Femur (tissue), 1 donor: ENCODE results near the gene RBM28.

Experiments used
- DNase-seq: peaks from one replicate; pipeline ENCODE4 v3.0.0-alpha.2; 2017

The RBM28 gene

DNA sequence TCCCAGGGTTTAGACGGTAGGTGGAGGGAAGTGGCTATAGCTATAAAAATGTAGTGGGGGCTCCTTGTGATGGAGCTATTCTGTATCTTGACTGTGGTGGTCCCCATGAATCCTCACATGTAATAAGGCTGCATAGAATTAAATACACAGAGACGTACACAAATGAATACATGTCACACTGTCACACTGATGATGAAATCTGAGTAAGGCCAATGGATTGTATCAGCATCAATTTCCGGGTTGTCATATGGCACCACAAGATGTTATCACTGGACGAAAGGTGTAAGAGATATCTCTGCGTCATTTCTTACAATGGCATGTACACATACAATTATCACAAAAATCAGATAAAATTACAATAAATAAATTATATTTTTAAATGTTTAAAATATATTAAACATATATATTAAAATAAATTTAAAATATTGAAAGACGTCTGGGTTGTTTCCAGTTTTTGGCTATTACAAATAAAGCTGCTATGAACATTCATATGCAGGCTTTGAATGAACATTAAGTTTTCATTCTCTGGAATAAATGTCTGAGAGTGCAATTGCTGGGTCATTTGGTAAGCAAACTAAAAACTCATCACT, 64.5 kb downstream of the RBM28 start:
- no peak for DNase-seq

DNA sequence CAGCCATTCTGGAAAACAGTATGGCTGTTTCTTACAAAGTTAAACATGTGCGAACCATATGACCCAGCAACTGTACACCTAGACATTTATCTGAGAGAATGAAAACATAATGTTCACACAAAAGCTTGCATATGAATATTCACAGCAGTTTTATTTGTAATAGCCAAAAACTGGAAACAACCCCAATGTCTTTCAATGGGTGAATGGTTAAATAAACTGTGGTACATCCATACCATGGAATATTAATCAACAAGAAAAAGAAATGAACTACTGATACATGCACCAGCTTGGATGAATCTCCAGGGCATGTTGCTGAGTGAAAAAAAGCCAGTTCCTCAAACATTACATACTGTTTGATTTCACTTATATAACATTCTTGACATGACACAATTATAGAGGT, 65.3 kb downstream of the RBM28 start:
- no peak for DNase-seq

DNA sequence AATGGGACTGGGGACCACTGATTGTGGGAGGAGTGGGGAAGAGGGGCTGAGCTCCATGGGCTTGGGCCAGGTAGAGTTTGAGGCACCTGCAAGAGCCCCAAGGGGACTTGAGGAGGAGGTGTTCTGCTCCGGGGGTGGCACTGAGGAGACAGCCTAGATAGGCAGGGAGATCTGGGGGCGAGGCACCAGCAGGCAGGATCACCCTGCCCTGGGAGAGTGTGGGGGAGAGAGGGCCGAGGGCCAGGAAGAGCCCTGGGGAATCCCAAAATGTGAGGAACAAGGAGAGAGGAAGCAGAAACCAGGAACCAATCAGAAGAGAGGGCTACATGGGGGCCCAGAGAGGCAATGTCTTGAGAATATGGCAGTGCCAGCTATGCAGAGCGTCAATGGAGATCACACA, 68.0 kb downstream of the RBM28 start:
- DNase-seq: no peak

DNA sequence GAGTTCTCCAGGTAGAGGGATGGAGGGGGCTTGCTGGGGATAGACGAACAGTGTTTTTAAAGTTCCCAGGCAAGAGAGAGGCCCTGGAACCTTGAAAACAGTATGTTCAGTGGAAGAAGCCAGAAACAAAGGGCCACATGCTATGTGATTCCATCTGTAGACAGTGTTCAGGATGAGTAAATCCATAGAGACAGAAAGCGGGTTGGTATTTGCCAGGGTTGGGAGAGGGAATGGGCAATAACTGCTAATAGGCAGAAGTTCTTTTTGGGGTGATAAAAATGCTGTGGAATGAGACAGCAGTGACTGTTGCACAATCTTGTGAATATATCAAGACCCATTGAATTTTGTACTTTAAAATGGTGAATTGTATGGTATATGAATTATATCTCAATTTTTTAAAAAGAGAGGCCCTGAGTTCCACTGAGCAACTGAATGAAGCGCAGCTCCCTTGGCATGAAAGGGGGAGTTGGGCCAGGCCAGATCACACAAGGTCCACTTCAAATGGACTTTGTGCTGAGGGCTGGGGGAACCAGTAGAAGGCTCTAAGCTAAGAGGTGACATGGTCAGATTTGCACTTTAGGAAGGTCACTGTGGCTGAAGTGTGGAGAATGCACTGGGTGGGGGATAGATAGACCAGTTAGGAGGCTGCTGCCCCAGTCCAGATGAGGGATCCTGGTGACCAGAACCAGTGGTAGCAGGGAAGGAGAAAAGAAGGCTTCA, 68.7 kb downstream of the RBM28 start:
- DNase-seq: no peak

DNA sequence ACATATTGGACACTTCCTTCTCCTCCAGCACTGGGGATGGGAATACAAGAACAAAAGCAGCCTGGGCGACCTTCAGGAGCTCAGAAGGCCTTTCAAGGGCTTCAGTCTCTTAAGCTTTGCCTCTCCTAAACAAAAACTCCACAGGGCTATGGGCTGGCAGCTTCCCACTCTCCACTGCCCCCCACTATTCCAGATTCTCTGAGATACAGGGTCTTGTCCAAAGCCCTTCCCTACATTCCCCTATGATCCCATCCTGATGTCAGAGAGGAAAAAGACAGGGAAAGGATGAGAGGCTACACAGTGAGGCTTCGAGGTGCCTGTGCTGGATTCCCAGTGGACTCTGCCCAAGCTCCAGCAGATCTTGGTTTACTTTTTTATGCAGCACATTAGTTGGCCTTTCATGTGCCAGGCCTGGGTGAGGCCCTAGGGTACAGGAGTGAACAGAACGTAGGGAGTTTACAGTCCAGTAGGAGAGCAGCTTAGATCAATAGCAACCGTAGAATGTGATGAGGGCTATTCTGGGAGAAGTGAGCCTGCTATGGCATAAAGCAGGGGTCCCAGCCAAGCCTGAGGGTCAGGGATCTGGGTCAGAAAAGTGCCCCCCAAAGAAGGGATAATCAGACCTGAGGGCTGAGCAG, 69.3 kb downstream of the RBM28 start:
- DNase-seq: no peak

DNA sequence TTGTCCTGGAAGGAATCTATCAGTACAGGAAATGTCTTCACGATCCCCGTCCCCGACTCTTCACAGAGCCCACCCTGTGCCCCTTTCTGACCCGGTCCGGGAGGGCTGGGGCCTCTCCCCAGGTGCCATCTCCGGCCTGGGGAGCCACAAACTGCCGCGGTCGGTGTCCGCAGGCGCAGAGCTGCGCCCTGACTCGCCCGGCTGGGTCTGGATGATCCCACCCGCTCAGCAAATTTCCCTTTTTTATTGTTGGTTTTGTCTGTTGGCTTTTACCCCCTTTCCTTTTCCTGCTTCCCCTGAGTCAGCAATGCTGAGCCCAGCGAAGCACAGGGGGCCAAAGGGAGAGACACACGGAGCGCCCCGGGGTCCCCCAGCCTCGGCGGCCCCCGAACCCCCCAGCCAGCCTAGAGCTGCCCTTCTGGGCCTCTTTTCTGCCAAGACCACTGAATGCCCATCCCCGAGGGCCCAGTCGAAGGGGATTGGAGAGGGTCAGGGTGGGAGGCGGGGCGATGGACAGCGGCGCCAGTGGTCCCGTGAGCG, 71.7 kb downstream of the RBM28 start:
- DNase-seq: peak; percentile 29

DNA sequence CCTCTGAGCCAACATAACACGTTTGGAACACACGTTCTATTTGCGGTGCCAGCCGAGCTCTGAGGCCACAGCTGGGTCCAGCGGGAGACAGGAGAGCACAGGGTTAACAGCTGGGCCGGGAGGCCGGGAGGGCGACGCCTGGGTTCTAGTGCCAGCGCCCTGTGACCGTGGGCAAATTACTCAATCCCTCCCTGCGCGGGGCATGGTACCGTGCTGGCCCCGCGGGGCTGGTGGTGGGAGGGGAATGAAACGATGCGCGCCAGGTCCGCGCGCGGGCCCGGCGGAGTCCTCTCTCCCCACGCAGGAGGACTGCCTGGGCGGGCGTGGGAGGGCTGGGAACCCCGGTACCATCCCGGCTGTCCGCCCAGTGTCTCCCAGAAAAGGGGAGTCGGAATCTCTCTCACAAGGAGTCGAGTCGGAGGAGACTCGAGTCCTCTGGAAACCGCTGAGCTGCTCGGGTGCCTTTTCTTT, 72.2 kb downstream of the RBM28 start:
- DNase-seq: no peak

DNA sequence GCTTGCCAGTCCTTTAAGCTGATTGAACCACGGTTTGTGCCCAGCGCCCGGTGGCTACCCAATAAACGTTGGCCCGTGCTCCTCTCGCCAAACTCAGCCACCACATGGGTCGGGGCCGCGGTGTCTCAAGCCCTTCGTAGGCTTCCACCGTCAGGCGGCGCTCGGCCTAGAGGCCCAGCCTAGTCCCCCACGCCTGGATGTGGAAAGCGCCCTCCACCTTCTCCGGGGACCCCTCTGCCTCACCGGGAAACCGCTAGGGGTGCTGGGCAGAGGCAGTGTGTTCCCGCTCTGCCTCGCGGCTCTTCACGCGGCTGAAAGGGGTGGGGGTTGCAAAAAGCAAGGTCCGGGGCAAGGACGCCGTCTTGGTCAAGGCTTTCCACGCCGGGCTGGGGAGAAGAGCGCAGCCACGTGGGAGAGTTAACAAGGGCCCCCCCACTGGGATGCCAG, 72.9 kb downstream of the RBM28 start:
- DNase-seq: peak; percentile 34

DNA sequence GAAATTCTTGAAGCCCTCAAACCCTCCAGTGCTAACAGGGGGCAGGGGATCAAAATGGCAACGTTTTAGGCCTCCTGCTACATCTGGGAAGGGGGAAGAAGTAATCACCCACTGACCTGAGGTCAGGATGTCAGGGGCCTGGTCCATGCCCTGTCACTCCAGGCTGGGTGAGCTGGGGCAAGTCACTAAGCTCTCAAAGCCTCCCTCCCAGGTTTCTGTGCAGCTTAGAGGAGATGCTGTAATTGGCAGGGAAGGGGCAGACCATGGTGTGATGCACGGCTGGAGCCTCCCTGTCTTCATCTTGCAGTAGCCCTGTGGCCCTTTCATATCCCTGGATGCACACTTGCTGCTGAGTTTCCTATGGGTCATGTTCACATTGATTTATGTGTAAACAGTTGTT, 75.5 kb downstream of the RBM28 start:
- DNase-seq: no peak

DNA sequence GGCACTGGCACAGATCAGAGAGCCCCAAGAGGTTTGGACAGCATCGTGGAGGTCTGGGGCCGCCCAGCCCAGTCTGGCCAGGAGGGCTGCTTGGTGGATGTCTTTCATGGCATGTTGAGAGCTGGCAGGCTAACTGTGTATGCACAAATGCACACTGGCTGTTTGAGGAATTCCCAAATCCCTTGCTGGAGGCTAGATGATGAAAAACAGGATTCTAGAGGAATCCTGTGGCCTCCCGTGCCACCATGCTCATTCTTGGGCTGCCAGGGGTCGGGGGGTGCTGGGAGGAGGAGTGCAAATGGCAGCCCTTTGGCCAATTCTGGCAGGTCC, 76.1 kb downstream of the RBM28 start:
- DNase-seq: no peak

DNA sequence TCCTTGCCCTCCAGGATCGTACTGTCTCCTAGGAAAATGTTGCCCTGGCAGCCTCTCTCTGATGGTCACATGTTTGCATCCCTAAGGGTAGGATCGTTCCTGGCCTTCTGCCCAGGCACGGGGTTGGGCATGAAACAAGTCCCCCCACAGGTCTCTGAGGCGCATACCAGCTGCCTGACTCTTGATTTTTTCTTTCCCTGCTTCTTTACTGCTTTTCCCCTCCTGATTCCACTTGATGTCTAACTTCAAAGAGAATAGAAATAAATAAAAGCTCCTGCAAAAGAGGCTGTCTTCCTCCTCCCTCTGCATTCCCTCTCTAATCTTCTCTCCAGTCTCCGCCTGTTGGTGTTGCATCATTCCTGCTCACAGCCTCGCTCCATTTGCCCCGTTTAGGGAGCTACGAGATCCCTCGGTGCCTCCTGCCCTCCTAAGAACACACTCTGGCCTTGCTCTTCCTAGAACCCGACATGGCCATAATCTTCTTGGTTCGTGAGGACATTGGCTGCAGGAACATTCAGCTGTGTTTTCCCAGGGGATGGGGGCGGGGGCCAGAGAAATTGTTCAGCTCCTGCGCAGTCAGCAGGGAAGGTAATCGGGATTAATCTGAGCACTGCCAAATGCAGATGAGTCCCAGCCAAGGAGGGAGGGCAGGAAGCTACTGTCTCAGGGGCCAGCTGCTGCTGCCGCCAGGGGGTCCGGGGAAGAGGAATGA, 76.7 kb downstream of the RBM28 start:
- peak; percentile 76 for DNase-seq

DNA sequence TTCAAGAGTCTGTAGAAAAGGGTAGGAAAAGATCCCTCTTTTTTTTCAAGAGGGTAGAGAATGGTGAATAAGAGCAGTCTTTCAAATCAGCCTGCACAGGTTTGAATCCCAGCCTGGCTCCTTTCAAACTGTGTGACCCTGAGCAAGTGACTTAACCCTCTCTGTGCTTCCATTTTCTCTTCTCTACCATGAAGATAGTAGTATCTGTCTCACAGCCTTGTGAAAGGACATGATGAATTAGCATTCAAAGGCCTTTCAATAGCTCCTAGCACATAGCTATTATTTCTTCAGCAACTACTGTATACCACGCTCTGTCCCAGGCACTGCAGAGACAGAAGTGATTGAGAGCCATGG, 77.2 kb downstream of the RBM28 start:
- no peak for DNase-seq

DNA sequence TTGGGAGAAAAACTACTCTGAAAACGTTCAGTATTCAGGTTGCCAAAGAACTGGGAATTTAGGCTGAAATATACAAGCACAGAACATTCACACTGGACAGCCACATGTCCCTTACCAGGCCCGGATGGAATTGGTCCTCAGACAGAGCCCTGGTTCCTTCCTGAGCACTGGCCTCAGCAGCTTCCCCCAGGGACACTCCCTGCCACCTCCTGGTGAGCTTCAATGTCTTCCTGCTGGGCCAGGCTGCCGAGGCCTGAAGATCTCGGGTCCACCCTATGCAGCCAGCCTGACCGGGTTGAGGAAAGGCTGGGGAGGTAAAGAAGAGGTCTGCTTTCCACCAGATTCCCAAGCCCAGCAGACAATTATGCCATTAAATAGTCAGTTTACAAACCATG, 77.8 kb downstream of the RBM28 start:
- no peak for DNase-seq

DNA sequence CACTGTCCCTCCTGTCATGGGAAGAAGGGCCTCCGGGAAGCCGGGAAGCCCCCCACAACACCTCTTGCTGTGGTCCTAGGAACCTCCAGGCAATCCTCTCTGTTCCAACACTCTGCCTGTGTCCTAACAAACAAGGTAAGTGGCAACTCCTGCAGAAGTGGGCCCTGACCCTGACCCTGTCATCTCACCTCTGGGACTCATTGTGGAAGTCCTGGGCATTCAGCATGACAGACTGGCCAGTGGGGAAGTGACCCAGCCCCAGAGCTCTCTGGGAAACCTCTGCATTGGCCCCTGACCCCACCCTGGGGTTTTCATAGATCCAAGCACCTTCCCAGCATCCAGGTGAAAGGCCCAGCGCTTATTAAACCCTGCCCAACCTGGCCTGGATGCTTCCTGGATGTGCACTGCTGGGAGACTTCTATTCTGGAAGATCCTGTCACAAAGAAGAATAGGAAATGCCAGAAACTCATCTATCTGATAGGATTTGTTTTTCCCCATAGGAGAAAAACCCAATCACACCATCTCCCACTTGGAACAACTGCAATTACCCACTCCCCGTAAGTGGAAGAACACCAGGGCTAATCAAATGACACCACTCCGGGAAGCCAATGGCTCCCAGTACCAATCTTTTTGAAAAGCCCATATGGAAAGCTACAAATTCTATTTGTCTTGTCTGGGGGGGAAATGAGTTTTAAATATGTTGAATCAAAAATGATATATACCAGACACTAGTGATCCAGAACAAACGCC, 78.4 kb downstream of the RBM28 start:
- no peak for DNase-seq

DNA sequence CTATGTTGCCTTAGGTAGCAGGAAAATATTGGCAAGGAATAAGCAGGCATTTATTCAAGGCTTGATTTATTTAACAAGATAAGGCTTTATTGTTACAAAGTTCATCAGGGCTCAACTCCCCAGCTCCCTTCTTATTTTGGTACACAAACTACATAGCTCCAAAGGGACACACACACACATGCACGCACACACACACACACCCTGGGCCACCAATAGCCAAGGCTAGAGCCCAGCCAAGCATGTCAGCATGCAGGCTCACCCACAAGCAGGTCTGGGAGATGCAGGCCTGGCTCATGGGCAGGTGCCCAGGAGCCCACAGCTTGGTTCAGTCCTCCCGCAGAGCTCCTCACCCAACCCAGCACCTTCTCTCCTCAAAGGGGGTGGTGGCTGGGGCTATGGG, 79.2 kb downstream of the RBM28 start:
- DNase-seq: no peak

DNA sequence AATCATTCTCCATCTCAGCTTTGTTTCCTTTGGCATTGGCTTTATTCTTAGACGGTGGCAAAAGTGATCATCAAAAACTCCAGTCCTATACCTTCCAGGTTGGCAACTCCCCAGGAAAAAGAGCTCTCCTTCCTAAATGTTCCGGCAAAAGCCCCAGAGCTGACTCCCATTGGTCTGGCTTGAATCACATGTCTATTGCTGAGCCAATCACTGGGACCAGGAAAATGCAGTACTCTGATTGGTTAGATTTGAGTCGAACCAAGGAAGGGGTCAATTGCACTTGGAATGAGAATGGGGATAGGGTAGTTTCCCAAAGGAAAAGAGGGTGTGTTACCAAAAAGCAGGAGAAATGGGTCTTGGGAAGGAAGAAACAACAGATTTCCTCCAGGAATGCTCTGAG, 80.3 kb downstream of the RBM28 start:
- DNase-seq: no peak

DNA sequence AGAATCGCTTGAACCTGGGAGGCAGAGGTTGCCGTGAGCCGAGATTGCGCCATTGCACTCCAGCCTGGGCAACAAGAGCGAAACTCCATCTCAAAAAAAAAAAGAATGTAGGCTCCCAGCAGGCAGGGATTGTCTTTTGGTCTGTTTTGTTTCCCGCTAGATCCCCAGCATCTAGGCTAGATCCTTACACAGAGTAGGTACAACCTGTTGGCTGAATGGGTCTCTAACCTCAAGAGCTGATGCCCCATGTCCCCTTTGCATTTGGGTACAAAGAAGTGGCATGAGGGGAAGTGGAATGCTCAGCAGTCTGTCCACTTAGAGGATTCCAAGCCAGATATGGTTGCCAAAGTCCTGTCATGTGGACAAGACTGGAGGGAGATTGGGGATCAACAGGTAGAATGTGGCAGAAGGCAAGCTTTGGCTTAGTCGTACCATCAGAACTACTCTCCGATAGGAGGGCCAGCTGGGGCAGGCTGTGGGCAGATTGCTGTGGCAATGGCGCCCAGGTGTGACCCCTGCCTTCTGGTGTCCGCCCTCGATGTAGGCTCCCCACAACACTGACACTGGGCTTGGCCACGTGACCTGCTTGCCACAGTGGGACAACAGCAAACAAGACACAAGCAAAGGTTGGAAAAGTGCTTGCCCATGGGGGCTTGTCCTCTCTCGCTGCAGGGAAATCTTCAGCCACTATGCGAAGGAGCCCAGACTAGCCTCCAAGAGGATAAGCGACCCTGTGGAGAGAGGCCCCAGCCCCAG, 81.3 kb downstream of the RBM28 start:
- no peak for DNase-seq

DNA sequence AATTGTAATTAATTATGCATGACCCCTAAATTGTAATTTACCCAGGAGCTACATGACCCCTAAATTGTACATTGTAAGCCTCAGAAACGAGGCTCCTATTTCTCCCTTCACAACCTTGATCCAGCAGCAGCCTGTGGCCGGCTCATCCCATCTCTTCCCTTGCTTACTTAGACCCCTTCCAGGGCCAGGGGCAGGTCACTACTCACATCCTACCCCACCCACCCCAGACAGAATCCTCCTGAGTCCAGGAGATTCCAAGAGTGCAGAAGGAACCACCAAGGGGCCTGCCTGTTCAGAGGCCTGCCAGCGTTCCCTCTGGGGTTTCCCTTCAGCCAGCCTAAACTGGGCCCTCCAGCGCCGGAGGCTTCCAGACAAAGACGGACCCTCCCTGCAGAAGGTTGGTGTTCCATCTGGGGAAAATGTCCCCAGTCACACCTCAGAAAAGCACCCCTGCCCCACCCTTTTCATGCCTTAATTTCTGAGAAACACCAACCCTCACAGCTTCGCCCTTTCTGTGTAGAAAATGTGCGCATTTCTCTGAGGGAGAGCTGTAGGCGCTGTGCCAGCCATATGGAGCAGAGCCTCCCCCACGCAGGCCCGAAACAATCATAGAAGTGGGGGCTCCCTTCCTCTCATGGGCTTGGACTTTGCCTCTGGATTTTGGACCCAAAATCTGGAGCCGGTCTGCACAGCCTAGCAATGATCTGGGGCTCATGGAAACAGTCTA, 83.5 kb downstream of the RBM28 start:
- no peak for DNase-seq

DNA sequence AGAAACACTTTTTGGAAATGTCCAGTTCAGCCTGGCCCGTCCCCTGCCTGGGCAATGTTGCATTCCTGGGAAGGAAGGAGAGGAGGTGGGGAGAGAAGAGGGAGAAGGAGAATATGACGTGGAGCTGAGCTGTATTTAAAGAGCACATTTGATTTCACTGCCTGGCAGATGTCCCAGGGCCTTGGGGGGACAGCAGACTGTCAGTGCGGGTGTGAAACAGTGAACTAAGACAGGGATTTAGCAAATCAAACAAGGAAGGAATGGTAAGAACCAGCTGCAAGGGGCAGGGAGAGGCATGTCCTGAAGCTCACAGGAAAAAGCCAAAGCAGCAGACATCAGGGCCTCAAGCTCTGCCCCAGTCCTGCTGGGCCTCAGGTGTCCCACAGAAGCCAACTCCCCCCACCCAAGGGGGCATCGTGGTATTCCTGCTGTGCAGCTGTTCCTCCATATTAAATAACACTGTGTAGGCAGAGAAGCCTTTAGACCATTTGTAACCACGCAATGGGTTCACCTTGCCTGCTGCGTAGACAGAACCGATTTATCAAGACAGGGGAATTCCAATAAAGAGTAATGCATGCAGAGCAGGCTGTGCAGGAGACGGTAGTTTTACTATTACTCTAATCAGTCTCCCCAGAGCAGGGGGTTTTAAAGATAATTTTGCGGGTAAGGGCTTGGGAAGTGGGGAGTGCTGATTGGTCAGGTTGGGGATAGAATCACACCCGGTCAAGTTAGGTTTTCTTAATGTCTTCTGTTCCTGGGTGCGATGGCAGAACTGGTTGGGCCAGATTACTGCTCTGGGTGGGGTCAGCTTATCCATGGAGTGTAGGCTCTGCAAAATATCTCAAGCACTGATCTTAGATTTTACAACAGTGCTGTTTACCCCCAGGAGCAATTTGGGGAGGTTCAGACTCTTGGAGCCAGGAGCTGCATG, 84.3 kb downstream of the RBM28 start:
- peak; percentile 31 for DNase-seq

DNA sequence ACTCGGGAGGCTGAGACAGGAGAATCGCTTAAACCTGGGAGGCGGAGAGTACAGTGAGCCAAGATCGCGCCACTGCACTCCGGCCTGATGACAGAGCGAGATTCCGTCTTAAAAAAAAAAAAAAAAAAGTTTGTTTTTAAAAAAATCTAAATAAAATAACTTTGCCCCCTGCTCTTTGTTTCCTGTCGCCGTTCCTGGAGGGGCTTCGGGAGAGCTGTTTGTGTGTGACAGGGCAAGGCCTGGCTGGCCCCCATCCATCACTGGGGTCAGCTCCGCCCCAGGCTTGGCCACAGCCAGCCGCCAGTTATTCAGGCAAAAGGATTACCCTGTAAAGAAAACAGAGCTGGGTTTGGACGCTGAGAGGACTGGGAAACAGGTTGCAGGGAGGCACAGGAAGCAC, 86.2 kb downstream of the RBM28 start:
- no peak for DNase-seq
